Measurements from ENCODE around the gene SPANXN4. TPM values are rescaled to one million over a fixed set of nuclear protein-coding genes. Genes with fewer than 3 reads are reported as not detected.

Gene SPANXN4
- total RNA-seq, 2 experiments from 2014 or later = not detected

- no peak overlapping the region for H3K4me3 Mint-ChIP-seq
- ChIA-PET CTCF (no interaction called here), POLR2A (interaction anchor here (0.7 kb wide), 1 partner anchor 1402 kb away, joined by 3 read pairs; no protein-coding TSS in a partner anchor)
- H3K27me3 Mint-ChIP-seq = no peaks in the 10 kb centered on the region
- H3K36me3 Mint-ChIP-seq (ENCODE audit: low read depth) = no peaks in the 10 kb centered on the region
- peaks cover 2% of the 10 kb centered on the region for H3K9me3 Mint-ChIP-seq
- no peaks in the 10 kb centered on the region for H3K4me1 Mint-ChIP-seq (ENCODE audit: low read depth)
- no peak for TF ChIP-seq CTCF (IDR thresholded peaks at IDR 0.05)
- H3K27ac Mint-ChIP-seq = no peak overlapping the region
- intact Hi-C loops (cut with micrococcal nuclease) = no loop called here
- no peak for DNase-seq
- no peak for ATAC-seq
Measured at GRCh38 chrX:142998447-142999198, 27.1 kb upstream of the SPANXN4 start.

GRCh38 chrX:142999199-142999701 lies 26.5 kb upstream of the SPANXN4 start:
- DNase-seq (no peak), ATAC-seq (no peak)
- no peaks in the 10 kb centered on the region for H3K36me3 Mint-ChIP-seq (ENCODE audit: low read depth)
- intact Hi-C loops (cut with micrococcal nuclease) = no loop called here
- no peaks in the 10 kb centered on the region for H3K27me3 Mint-ChIP-seq
- TF ChIP-seq CTCF (IDR thresholded peaks at IDR 0.05) = no peak
- no peak overlapping the region for H3K4me3 Mint-ChIP-seq
- H3K27ac Mint-ChIP-seq = no peak overlapping the region
- no peaks in the 10 kb centered on the region for H3K4me1 Mint-ChIP-seq (ENCODE audit: low read depth)
- ChIA-PET POLR2A (interaction anchor here (0.7 kb wide), 1 partner anchor 1401 kb away, joined by 3 read pairs; no protein-coding TSS in a partner anchor), CTCF (no interaction called here)
- peaks cover 2% of the 10 kb centered on the region for H3K9me3 Mint-ChIP-seq

DNA sequence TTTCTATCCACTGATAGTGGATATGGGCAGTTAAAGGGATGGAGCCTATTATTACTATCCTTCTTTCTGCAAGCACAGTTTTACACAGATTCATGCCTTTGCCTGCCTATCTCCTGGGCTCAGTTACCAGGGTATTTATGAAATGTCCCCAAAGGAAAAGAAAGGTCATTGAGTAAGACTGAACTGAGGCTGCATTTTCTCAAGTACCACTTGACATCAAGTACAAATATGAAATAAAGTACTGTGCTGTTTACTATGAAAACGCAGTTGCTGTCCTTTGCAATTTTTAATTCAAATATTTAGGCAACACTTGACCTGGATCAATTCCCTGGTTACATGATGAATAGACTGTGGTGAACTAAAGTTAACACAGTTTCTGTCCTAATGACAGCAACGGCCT lies 23.5 kb upstream of the SPANXN4 start:
- ChIA-PET CTCF (no interaction called here), POLR2A (no interaction called here)
- Mint-ChIP-seq H3K4me1 (ENCODE audit: low read depth) (no peaks in the 10 kb centered on the region), H3K4me3 (no peak overlapping the region), H3K36me3 (ENCODE audit: low read depth) (no peaks in the 10 kb centered on the region), H3K27ac (no peak overlapping the region), H3K27me3 (no peaks in the 10 kb centered on the region), H3K9me3 (peaks cover 2% of the 10 kb centered on the region)
- DNase-seq (no peak), ATAC-seq (no peak)
- TF ChIP-seq CTCF (IDR thresholded peaks at IDR 0.05) = no peak
- intact Hi-C loops (cut with micrococcal nuclease) = no loop called here

- Mint-ChIP-seq H3K27me3 (no peaks in the 10 kb centered on the region), H3K4me3 (no peak overlapping the region), H3K36me3 (ENCODE audit: low read depth) (no peaks in the 10 kb centered on the region), H3K27ac (no peak overlapping the region), H3K4me1 (ENCODE audit: low read depth) (no peaks in the 10 kb centered on the region), H3K9me3 (peaks cover 6% of the 10 kb centered on the region)
- peak; percentile 20 for ATAC-seq
- ChIA-PET POLR2A (no interaction called here), CTCF (no interaction called here)
- TF ChIP-seq CTCF (IDR thresholded peaks at IDR 0.05) = no peak
- peak; percentile 1 for DNase-seq
- intact Hi-C loops (cut with micrococcal nuclease) = no loop called here
Measured at GRCh38 chrX:143017272-143017671, 8.5 kb upstream of the SPANXN4 start.

DNA sequence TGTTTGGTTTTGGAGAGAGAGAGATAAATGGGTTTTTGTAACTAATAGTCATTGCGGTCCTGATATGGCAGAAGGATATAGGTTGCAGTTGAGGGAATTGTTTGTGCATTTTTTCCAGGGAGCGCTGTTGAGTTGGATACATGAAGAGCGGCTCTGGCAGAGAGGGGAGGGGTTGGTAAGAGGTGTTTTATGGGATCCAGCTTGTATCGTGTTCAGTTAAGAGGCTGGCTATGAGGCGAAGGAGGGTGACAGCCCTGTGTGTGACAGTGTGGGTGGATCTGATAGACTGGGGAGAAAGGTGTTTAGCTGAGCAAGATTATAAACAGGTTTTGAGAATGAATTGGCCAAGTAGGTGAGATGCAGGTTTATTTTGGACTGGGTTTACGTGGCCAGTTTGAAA lies 1.5 kb downstream of the SPANXN4 start:
- POLR2A ChIA-PET = no interaction called here
- H3K4me3 Mint-ChIP-seq = no peak overlapping the region
- CTCF ChIA-PET = no interaction called here
- no peaks in the 10 kb centered on the region for H3K27me3 Mint-ChIP-seq
- ATAC-seq (no peak), DNase-seq (no peak)
- intact Hi-C loops (cut with micrococcal nuclease) = no loop called here
- no peaks in the 10 kb centered on the region for H3K36me3 Mint-ChIP-seq (ENCODE audit: low read depth)
- no peak overlapping the region for H3K27ac Mint-ChIP-seq
- peaks cover 7% of the 10 kb centered on the region for H3K9me3 Mint-ChIP-seq
- no peaks in the 10 kb centered on the region for H3K4me1 Mint-ChIP-seq (ENCODE audit: low read depth)
- TF ChIP-seq CTCF (IDR thresholded peaks at IDR 0.05) = no peak
